Stimulated activated CD8-positive, alpha-beta memory T cell treated with anti-CD3 and anti-CD28 coated beads, Interleukin-12 subunit alpha, Interleukin-12 subunit beta, amount 100 ng/mL, for 1 hour (primary cell): ENCODE results near the gene KCNK5.

Experiments
- DNase-seq: peaks from one replicate; pipeline ENCODE4 v3.0.0-alpha.2; 2020; ENCODE audit warnings: low read depth

The KCNK5 gene

GRCh38 chr6:39240155-39240757, 11.0 kb upstream of the KCNK5 start:
- DNase-seq, result no peak

GRCh38 chr6:39239527-39240154, 10.4 kb upstream of the KCNK5 start:
- DNase-seq, result no peak

DNA sequence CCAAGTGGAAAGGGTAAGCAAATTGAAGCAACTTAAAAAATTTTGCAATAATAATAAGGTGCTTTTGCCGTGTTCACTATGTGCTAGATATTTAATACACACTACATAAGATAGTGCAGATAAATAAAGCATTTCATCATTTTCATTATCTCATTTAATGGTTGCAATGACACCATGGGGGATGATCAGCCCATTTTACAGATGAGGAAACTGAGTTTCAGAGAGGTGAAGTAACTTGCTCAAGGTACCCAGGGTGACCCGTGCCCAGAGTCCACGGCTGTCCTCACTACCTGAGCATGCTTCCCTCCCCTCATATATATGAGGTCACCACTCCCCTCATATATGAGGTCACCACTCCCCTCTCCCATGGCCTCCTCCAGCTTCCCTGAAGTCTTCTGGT, 7.5 kb upstream of the KCNK5 start:
- DNase-seq, result no peak

DNA sequence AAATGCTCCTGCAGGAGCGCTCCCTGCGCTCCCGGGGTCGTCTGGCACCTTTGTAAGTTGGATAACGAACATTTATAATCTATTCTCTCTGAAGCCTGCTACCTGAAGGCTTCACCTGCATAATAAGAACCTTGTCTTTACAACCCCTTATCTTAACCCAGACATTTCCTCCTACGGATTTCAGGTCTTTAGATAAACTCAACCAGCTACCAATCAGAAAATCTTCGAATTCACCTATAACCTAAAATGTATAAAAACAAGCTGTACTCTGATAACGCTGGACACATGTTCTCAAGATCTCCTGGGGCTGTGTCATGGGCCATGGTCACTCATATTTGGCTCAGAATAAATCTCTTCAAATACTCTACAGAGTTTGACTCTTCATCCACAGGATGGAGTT, 4.1 kb upstream of the KCNK5 start:
- DNase-seq, result no peak

GRCh38 chr6:39231521-39232243, 2.4 kb upstream of the KCNK5 start:
- DNase-seq, result no peak

DNA sequence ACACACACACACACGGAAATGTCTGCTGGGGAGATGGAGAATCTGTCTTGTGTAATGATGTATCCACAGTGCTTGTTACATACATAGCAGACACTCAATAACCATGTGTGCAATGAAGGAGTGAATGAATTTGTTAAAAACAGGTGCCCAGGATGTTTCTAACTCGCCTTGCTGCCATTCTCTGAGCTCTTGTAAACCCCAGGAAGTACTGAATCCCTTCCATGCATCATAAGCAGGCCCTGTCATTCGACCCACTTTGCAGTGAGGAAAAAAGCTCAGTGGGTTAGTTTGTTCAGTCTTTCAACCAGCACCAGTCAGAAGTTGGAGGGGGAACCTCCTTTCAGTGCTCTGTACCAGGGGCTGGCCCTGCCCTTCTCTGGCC, 1.4 kb upstream of the KCNK5 start:
- no peak for DNase-seq

- no peak for DNase-seq
Measured at GRCh38 chr6:39228111-39228971, 934 bp downstream of the KCNK5 start.

DNA sequence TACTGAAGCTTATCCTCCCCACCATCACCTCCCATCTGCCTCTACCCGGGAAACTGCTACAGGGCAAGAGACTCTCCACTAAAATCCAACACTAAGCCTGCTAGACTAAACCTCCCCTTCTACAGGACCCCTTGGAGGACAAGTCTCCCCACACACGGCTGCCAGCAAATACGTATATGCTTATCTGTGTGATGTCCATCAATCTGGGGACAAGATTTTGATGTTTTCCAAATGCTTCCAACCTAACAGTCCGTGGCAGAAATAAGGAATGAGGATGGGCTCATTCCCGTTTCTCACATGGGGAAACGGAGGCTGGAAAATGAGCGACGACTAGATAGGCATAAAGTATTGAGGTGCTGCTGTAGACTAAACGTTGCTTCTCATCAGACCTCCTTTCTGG, 1.8 kb downstream of the KCNK5 start:
- no peak for DNase-seq

GRCh38 chr6:39226639-39227329, 2.5 kb downstream of the KCNK5 start:
- no peak for DNase-seq

GRCh38 chr6:39225946-39226437, 3.3 kb downstream of the KCNK5 start:
- peak; percentile 16 for DNase-seq

GRCh38 chr6:39225543-39225942, 3.7 kb downstream of the KCNK5 start:
- no peak for DNase-seq

GRCh38 chr6:39224523-39225182, 4.6 kb downstream of the KCNK5 start:
- DNase-seq, result no peak

DNA sequence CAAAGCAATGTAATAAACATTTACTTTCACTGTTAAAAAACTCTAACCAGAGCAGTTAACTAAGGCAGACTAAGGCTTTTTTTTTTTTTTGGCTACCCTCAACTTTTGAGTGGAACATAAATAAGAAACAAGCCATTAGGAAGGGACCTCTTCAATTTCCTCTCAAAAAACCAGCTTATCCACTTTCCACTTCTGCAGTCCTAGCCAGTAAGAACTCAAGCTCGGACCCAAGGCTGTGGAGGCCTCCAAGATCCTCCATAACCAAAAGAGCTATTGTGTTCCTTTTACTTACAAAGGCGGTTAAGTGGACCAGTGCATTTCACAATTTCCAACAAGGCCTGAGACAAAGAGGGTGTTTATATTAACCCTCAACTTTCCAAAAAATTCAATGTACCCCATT, 5.3 kb downstream of the KCNK5 start:
- no peak for DNase-seq

GRCh38 chr6:39223555-39223954, 5.7 kb downstream of the KCNK5 start:
- DNase-seq, result no peak

DNA sequence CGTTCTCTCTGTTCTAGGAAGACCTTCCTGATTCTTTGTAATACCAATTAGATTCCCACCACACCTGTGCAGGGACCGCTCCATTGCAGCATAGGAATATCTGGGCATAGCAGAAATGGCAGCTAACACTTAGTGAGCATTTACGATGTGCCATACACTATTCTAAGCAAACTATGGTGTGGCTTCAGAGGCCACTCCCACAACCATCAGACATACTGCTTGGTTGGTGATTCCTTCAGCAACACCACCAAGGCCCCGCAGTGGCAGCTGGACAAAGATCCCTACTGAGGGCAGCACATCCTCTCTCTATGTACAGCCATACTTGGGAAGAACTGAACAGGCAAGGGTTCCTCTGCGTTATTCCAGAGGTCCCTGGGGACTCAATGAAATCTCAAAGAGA, 6.2 kb downstream of the KCNK5 start:
- DNase-seq, result no peak

DNA sequence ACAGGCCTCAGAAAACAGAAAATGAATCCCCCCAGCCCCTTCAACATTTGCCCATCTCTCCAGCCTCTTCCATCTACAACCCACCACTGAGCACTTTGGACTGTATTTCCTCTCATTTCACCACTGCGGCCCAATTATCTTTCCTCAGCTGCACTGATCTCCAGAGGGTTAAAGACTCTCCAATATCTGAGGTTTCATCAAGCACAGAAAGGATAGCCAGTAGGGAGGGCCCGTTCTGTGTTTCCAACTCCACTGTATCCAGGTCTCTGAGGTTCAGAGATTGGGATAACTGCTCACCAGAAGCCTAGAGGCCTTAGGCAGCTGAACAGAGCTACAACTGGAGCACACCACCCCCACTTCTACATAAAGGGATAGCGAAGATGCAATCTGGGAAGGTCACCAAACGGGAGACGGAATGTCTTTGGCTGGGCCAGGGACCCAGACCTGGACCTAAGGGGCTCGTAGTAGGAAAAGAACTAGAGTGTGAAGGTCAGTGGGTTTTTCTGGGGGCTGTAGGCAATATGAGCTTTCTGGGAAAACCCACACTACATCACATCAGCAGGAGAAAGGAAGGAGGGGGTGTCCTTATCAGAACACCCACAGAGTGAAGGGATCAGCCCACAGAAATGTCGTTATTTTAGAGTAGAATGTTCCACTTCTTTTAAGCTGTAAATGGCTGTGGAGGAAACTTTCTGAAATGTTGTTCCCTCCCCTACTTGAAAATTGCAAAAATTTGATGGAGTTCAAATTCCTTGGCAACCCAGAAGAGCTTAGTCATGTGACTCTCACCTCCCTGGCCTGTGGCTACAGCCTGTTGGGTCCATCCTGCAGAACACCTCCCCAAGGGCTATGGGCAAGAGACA, 7.3 kb downstream of the KCNK5 start:
- DNase-seq, result no peak

- no peak for DNase-seq
Measured at GRCh38 chr6:39221115-39221514, 8.2 kb downstream of the KCNK5 start.

DNA sequence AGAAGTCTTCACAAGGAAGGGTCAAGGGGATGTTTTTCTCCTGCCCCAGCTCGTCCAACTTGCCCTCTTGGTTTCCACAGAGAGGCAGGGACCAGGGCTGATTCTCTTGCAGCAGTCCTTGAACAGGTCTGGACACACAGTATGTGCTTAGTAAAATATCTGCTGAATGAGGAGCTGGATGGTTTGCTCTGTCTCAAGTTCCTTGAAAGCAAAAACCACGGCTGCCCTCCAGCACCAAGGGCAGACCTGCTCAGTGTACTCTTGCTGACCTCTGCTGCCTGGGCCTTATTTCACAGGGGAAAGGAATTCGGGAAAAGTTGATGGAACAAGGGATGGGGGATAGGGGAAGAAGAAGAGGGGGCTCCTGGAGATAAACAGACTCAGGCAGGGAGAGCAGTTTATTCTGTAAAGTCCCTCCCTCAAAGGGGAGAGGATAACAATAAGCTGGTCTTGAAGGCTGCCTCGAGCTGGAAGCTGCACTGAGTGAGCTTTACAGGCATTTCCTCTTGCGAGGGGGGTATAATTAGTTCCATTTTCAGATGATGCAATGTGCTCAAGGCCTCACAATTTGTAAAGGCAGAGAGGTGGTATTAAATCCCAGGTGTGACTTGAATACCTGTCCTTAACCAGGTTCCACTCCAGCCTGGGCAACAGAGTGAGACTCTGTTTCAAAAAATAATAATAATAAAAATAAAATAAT, 10.3 kb downstream of the KCNK5 start:
- no peak for DNase-seq

DNA sequence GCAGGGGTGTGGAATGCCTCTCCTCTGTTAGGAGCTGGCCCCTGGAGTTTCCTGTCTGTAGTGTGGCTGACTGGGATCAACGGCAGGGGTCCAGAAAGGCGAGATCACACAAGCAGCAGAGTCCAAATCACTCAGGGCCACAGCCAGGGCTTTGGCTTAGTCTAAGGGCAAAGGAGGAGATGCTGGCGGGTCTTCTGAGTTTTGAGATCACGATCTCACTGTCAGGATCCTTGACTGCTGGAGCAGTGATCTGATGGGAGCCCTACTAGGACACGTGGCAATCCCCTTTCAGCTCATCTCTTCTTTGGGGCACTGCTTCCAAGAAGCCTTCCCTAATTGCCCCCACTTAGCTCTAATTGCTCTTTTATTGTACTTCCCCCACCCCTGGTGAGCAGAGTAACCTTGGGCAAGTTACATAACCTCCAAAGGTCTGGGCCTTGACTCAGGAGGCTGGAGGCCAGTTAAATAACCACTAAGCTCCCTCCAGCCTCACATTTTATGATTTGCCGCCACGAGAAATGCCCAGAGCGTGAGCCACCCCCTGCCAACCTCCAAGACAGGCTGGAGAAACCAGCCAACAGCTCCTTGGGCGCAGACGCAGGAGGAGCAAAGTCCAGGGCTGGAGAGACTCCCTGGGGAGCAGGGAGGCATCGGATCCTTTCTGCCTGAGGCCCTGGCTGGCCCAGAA, 12.0 kb downstream of the KCNK5 start:
- no peak for DNase-seq
